SW480 (cell line): ENCODE measurements around the gene CEP95.

Experiments
- DNase-seq: peaks from one replicate; pipeline ENCODE4 v3.0.0-alpha.2; 2016; ENCODE audit warnings: low spot score

CEP95 gene

DNA sequence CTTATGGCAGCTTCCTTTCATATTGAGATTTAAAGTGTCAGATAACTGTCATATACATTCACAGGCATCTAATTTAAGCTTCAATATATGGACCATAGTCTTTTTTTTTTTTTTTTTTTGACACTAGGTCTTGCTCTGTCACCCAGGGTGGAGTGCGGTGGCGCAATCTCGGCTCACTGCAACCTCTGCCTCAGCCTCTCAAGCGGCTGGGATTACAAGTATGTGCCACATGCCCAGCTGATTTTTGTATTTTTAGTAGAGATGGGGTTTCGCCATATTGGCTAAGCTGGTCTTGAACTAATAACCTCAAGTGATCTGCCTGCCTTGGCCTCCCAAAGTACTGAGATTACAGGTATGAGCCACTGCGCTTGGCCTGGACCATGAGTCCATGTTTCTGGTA lies 13.6 kb downstream of the CEP95 start:
- no peak for DNase-seq

DNA sequence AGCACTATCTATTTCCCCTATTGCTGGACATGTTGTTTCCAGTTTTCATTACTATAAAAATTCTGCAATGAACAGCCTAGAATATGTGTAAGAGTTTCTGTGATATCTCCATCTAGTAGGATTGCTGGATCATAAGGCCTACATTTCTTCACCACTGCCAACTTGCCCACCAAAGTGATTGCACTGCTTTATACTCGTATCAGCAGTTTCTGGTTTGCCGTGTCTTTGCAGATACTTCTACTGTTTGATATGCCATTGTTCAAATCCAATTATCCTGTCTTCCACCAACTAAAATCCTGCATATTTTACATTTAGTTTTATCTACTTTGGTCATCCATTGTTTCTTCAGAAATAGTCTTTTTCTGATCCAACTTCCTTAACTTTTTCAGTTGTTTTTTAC lies 21.1 kb downstream of the CEP95 start:
- no peak for DNase-seq

DNA sequence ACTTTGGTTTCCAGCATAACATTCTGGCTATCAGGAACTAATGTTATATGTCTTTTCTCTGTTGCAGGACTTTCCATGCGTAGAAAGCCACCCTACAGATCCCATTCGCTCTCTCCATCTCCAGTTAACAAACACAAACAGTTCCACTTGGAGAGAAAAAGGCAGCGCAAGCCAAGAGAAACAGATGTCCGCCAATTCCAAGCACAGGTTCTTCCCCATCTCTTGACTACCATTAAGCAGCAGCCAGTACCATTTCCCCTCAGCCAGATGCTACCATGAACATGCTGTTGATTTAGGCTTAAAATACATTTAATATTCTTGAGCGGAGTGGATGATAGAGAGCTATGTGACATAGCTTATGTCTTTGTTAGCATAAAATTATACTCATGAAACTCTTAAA lies 22.4 kb downstream of the CEP95 start:
- no peak for DNase-seq

DNA sequence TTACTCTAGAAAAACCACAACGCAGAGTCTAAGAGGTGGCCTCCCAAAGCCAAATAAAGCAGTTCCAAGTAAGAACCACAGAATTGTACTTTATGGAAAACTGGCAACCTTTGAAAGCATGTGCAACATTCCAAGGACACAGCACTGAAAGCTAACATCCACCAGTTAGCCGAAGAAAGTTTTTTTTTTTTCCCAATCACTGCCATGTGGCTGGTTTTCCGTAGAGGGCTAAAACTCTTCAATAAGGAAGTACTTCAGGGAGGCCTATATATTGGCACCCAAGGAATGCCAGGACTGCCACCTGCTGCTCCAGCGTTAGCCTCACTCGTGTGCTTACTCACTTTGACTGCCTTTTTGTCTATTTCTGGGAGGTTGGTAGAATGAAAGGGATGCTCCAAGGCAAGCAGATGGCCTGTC lies 25.2 kb downstream of the CEP95 start:
- DNase-seq = no peak

DNA sequence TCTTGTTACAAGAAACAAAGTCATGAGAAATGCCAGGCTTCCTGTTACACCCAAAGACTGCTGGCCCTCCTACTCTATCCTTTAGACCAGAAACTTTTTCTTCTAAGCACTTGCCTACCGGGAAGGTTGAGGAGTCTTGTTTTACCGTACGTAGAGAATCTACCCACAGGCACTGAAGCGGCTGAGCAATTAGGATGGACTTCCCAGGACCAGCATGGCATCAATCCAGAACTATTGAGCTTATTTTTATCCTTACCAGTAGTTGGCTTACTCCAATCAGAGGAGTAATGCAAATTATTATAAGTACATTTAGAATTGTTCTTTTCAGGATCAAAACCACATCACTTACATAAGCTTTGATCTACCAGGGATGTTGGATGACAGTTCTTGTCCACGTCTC lies 25.6 kb downstream of the CEP95 start:
- DNase-seq = no peak

DNA sequence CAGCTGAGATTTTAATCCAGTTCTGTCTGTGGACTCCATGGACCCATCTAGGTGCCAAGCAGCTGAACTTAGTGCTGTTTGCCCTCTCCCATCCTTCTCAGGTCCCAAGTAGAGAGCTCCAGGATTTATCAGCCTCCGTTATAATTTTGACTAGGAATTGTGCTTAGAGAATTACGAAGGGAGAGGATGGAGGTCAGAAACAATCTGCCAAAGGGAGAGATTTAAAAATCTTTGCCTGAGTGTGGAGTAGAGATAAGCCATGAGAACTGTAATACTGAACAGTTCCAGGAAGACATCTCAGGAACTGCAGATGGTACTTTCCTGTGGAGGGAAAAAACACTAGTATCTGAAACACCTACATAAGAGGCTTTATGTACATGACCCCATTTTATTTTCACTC lies 27.0 kb downstream of the CEP95 start:
- no peak for DNase-seq

DNA sequence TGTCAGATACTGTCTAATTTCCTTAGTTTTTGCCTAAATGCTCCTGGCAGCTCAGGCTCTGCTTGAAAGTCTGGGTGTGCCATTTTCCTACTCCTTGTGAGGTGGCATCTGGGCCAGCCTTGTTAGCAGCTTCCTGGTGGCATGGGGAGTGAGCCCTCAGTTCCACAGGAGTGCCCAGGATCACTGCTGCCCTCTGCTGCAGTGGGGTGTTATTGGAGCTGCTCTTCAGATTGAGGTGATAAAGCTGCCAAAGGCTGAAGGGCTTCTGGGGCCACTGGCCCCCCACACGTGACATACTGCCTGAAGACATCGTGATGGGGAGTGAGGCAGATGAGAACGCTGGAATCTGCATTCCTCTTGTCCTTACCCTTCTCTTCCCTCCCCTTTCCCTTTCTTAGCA lies 27.4 kb downstream of the CEP95 start:
- peak; percentile 33 for DNase-seq

DNA sequence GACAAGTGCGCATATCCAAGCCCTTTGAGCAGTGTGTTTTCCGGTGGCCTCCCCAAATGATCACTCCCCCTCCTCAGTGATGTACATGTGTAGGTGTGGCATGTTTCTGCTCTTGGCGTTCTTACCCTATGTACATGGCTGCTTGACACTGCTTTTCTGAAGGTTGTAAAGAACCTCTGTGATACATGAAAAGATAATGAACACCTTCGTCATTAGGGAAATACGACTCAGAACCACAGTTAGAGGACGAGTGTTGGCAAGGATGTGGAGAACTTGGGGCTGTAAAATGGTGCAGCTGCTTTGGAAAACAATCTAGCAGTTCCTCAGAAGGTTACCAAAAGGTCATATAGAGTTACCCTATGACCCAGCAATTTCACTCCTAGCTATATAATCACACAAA lies 28.6 kb downstream of the CEP95 start:
- DNase-seq = no peak

DNA sequence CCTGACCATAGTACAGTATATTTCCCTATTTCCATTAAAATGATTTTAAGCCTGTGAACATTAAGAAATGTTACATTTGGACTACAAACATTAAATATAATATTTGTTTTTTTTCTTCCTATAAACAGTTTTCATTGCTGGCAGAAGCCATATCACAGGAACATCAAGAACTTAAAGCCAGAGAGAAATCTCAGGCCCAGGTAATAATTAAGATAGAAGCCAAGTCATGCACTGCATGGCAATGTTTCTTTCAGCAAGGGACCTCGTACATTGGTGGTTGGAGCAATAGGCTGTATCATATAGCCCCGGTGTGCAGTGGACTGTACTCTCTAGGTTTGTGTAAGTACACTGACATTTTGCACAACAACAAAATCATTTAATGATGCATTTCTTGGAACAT lies 30.1 kb downstream of the CEP95 start:
- DNase-seq = no peak

DNA sequence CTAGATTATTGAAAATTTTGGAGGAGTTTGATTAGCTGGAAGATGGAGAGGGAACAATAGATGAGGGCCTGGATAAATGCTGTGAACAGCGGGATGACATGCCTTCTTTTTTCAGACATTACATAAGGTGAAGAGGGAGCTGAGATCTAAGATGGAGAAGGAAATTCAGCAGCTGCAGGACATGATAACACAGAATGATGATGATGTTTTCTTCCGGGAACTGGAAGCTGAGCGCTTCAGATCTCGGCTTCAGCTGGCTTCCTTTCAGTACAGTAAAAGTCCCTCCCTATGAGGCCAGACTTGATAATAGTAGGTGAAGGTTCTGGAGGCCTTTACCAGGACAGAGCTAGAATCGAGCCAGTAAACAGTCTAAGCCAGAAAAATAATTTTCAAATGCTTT lies 30.7 kb downstream of the CEP95 start:
- no peak for DNase-seq

DNA sequence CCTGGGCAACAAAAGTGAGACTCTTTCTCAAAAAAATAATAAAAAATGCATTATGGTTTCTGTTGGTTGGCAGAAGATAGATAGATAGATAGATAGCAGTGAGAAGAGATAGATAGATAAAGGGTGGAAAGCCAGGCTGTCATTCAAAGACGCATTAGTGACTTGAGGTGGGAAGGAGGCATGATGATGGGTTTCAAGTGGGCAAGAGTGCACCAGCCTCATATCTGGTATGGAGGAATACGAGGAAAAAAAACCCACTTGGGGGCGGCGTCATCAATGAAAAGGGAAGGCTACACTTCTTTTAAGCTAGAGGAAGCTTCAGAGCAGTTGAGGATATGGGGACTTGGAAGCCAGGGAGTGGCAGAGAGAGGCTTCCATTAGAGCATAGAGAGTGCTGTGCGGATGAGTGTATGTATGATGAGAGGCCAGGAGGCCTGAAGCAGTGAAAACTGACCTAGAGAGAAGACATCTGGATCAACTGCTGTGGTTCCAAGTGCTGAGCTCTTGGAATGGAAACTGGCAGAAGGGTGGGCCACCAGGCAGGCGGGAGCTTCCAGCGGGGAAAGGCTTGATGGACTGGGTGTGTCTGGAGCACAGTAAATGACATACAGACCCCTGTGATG lies 31.8 kb downstream of the CEP95 start:
- DNase-seq = no peak

DNA sequence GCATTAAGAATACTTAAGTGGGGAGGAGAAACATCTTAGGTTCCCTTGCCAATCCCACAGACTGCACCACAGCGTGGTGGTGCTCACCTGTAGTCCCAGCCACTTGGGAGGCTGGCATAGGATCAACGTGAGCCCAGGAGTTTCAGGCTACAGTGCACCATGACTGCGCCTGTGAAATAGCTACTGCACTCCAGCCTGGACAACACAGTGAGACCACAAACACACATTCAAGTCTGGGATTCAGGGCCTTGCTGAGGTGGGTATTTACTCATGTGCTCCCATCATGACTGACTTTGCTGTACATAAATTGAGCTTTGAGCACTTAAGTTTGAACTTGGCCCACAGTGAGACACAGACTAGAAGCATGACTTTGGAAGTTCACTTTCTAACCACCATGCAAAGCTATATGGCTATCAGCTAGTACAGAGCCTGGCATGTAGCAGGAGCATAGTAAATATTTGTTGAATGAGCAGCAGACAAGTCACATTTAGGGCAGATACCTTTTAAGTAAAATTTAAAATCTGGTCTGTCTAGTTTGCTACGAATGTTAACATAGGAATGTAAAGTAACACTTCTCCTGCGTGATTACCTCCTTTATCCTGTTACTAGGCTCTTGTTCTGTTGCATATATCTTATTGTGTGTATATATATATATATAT lies 33.5 kb downstream of the CEP95 start:
- DNase-seq = no peak

DNA sequence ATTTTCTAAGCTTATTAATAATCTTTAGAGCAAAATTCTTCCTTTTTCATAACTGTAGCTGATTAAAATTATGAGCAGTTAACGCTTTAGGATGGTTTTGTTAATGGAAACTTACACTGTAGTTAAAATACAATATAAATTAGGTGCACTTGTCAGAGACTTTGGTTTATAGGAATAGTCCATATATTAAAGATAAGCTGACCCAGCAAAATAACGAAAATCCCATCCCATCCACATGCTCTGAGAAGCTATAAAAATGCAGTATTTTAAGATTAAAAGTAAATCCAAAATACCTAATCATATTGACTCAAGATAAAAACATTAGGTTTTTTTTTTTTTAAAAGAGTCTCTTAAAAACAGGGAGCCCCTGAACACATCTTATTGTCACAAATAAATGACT lies 38.0 kb downstream of the CEP95 start:
- no peak for DNase-seq

DNA sequence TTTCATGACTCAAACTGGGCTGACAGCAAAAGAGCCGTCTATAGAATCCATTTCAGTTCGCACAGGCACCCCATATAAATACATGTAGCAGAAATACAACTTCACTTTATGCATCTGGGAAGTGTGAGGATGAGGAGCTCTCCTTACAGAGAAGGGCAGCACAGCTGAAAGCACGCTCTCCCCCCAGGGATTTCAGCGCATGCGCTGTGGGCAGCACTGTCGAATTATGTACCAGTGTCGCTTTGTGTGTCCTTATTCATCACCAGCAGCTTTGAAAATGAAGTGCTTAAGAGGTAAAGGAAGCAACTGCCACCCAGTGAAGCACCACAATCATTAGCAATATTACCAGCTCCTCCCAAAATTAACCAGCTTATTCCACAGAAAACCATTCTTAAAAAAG lies 39.9 kb downstream of the CEP95 start:
- DNase-seq = no peak

DNA sequence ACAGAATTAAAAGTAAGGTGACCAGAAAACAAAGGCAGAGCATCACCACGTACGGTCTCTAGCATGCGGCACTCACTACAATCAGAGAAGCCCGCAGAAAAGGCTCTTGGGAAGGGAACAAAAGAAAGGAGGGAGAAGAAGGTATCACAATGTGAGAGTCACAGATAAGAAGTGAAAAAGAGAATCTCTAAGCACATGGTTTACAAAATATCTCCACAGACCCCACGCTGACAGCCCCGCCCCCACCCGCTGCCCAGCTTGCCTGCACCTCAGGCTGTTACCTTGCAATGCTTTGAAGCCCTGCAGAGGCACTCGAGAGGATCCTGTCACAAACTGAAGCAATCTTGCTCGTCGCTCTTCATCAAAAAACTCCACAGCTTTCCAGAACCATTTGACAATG lies 40.5 kb downstream of the CEP95 start:
- DNase-seq = no peak

DNA sequence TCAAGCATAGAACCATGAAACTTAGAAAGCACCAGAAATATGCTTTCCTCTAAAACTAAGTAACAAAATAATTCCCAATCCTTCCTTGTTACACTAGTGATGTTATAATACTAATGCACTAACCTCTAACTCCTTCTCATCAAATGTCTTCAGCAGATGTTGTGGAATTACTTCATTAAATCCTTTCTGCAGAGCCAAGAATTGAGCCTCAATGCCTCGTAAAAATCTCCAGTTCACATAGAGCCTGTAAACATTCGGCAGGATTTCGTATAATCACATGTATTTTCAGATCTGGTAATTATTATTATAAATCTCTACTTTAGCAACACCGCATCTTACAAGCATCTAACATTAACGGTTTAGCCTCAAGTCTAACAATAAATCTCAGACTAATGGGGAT lies 44.7 kb downstream of the CEP95 start:
- DNase-seq = no peak

DNA sequence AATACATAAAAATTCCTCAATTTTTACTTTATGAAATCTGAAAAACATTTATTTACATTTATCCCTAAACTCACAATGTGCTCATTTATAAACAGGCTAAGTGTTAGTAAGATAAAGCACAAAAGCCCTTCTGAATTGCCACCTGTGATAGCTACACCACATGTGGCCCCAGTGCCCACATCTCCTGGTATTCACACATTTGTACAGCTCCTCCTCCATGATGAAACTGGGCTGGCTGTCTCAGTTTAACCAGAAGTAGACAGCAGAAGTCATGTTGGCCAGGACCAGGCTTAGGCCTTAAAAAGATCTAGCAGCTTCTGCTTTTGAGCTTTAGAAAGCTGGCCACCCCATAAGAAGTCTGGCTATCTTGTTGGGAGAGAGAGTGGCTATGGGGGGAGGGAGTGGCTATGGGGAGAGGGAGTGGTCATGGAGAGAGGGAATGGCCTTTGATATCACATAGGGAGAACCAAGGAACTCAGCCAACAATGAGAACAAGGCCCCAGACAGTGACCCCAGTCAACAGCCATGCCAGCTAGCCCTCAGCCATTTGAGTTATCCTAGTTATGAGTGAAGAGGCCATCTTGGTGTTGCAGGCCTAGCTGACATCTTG lies 47.4 kb downstream of the CEP95 start:
- peak; percentile 13 for DNase-seq

DNA sequence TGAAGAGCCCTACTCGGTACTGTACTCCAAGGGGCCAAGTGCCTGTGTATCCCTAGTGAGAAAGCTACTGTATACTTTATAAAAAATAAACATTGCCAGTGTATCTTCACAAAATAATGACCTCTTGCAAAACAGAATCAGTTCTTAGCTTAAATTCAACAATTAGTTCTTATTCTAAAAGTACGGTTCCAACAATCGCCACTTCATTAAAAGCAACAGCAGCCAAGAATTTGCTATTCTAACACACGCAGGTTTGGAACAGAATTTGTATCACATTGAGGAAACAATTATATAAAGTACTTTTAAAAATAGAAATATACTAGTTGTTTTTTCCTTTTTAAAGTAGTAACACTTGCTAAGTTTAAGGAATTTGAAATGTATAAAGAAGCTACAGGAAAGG lies 48.5 kb downstream of the CEP95 start:
- no peak for DNase-seq

DNA sequence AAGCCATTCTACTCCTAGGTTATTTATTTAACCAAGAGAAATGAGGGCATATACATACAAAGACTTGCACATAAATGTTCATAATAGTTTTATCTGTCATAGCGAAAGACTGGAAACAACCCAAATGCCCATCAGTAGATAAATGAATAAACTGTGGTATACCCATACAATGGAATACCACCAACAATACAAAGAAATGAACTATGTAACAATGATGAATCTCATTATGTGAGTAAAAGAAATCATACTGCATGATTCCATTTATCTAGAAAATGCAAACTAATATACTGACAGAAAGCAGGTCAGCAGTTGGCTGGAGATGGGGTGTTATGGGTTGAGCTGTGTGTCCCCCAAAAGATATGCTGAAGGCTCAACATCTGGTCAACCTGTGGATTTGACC lies 57.3 kb downstream of the CEP95 start:
- no peak for DNase-seq

DNA sequence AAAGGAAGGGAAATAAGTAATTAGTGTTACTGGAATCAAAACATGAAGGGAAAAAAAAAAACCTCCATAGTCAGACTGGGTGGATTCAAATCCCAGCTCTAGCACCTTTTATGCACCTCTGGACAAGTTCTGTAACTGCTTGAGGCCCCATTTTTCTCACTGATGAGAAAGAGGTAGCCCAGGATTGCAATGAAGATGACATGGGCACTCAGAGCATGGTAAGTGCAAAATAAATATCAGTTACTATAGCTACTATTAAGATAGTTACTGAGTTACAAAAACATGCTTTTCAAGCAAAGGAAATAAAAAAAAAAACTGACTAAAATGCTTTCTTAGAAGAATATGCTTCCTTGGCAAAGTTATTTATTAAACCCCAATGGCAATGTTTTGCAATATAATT lies 58.8 kb downstream of the CEP95 start:
- no peak for DNase-seq

DNA sequence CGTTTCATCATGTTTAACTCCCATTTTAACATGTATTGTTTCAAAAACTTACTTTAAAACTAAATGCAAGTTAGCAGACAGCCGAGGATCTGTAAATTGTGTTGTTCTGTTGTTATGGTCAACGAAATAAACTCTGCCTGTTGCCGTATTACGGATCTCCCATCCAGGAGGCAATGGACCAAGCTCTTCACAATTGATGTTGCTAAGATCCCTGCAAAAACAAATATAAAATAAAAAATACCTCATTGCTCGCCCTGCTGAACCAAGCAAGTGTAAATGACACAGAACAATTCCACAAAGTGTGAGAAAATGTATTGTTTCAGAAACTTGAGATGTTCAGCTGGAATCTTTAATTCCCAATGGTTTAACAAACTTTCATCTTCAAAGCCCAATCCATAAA lies 65.0 kb downstream of the CEP95 start:
- DNase-seq = no peak

DNA sequence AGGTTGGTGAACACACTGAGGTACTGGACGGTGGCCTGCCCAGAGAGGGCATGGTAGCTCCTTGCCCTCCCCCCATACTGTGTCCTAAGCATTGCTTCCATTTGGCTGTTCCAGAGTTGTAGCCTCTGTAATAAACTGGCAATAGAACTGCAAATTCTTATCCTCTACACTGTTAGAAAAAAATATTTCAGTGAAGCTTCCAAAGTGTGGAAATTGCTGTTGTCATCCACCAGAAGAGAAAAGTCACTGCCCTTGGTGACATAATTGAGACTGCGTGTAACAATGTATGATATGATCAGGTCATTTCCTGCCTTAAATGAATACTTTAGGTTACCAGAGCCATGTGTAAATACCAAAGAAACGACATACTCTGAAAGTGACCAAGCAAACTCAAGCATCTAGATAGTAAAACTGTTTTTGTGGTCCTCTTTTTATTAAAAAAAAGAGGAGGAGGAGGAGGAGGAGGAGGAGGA lies 65.9 kb downstream of the CEP95 start:
- no peak for DNase-seq

DNA sequence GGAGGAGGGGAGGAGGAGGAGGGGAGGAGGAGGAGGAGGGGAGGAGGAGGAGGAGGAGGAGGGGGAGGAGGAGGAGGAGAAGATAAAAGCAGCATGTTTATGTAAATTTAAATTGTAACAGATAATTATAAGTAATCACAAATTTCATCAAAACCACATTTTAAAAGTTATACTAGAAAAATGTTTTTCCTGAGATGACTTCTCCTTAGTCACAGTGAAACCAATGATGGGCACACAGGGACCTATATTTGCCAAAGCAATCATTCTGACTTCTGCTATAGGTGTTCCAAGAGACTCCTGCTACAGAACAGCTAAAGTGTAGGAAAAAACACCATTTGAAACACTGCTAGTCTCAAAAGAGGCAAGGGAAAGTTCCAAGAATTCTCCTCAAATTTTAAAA lies 66.4 kb downstream of the CEP95 start:
- DNase-seq = no peak

DNA sequence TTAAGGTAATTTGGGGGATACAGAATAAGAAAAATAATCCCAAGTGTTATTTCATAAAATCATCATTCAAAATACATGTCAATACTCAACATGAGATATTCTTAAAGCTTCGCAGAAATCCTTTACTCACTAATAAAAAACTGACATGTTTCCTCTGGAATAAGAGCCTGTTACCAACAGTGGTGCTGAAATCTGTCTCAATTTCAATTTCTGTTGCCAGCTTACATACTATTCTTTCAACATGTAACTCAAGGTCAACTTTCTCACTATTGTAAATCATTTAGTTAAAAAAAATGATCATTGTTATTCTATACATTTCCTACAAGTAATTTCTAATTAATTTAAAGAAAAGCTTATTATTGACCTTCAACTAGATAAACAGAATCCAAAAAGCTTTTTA lies 67.9 kb downstream of the CEP95 start:
- DNase-seq = no peak
